ENCODE data around the gene CRTAC1.

DNA sequence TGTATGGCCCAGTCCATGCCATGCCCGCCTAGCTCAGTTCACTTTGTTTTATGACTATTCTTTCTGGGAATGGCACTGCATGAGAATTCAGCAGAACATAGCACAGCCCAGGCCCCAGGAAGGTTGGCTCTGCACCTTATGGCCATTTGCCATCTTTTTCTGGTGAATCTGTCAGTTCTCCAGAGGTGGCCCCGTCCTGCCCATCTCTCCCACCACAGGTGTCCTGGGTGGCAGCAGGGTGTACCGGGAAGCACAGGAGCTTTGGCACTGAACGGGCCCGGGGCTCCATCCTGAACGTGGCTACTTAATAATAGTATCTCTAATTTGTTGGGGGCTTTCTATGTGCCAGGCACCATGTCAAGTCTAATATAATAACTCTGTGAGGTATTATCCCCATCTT lies 156.1 kb downstream of the CRTAC1 start:
- TF ChIP-seq, protein P1, sequence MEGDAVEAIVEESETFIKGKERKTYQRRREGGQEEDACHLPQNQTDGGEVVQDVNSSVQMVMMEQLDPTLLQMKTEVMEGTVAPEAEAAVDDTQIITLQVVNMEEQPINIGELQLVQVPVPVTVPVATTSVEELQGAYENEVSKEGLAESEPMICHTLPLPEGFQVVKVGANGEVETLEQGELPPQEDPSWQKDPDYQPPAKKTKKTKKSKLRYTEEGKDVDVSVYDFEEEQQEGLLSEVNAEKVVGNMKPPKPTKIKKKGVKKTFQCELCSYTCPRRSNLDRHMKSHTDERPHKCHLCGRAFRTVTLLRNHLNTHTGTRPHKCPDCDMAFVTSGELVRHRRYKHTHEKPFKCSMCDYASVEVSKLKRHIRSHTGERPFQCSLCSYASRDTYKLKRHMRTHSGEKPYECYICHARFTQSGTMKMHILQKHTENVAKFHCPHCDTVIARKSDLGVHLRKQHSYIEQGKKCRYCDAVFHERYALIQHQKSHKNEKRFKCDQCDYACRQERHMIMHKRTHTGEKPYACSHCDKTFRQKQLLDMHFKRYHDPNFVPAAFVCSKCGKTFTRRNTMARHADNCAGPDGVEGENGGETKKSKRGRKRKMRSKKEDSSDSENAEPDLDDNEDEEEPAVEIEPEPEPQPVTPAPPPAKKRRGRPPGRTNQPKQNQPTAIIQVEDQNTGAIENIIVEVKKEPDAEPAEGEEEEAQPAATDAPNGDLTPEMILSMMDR (conservative IDR thresholded peaks at IDR 0.05): no peak
- no peak for TF ChIP-seq ZFX (IDR thresholded peaks at IDR 0.05)
